T-helper 2 cell treated with Interferon-gamma antibody and Interleukin-4, amounts not matched to agents 5 μg/mL and 100 μg/mL, for 36 hours (primary cell): Measurements from ENCODE around the gene NPW.

Experiments
- DNase-seq: peaks from one replicate; pipeline ENCODE4 v3.0.0; 2021; ENCODE audit warnings: low spot score
- H3K27ac Mint-ChIP-seq: one replicate; pipeline ENCODE4 v1.8.0; 2021; ENCODE audit warnings: mild to moderate bottlenecking, mixed read lengths
- H3K27me3 Mint-ChIP-seq: one replicate; pipeline ENCODE4 v1.8.0; 2021; ENCODE audit warnings: low read depth, mixed read lengths
- H3K36me3 Mint-ChIP-seq: one replicate; pipeline ENCODE4 v1.8.0; 2021; ENCODE audit warnings: low read depth, mixed read lengths
- H3K4me1 Mint-ChIP-seq: one replicate; pipeline ENCODE4 v1.8.0; 2021; ENCODE audit warnings: low read depth, mixed read lengths
- H3K4me3 Mint-ChIP-seq: one replicate; pipeline ENCODE4 v1.8.0; 2022; ENCODE audit warnings: mild to moderate bottlenecking, moderate library complexity, mixed read lengths
- H3K9me3 Mint-ChIP-seq: one replicate; pipeline ENCODE4 v1.8.0; 2021; ENCODE audit warnings: mixed read lengths

NPW gene

GRCh38 chr16:2019518-2019920 lies at the start of gene NPW:
Gene NPW (plus strand): TSS chr16:2019785.
- DNase-seq = no peak
- H3K4me1 Mint-ChIP-seq = peaks cover 11% of the 10 kb centered on the region
- H3K27me3 Mint-ChIP-seq = peaks cover 31% of the 10 kb centered on the region
- no peak within 1 kb of the TSS for H3K27ac Mint-ChIP-seq
- H3K36me3 Mint-ChIP-seq = no peaks in the 10 kb centered on the region
- H3K9me3 Mint-ChIP-seq = no peaks in the 10 kb centered on the region
- peak within 1 kb of the TSS; percentile 26 for H3K4me3 Mint-ChIP-seq

DNA sequence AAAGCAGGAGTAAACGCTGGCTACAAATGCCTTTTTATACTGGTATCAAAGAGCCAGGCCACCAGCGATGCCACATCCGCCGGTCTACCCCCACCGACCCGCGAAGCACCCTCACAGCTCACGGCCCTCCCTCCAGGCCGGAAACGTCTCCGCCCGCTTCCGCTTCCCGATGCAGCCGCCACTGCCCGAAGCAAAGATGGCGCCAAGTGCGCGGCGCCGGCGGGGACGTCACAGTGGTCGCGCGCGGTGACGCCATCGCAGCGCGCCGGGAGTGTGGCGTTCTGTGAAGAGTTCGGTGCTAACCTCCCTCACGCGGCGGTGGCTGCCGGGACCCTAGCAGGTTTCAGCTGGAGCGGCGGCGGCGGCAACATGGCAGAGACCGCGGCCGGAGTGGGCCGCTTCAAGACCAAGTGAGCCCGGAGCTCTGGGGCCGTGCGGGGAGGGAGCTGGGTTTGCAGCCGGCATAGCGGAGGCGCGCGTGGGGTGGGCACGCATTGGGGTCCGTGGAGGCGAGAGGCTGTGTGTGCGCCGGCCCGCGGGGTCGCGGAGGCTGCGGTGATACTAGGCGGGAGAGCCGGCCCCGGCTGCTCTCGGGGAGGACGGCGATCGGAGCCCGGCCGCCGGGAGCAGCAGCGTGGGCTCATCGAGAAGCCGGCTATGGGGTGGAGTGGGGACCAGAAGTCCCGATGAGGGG lies 47.6 kb upstream of the NPW start, which contains the start of gene TBL3:
Gene TBL3 (plus strand): TSS at position 258 of the 694 bp plus-strand sequence. CDS start 112 bp downstream, at position 370.
- H3K9me3 Mint-ChIP-seq = no peaks in the 10 kb centered on the region
- no peaks in the 10 kb centered on the region for H3K27me3 Mint-ChIP-seq
- peak within 1 kb of the TSS; percentile 98 for H3K27ac Mint-ChIP-seq
- DNase-seq = peak; percentile 98
- peaks cover 14% of the 10 kb centered on the region for H3K4me1 Mint-ChIP-seq
- peaks cover 6% of the 10 kb centered on the region for H3K36me3 Mint-ChIP-seq
- peak within 1 kb of the TSS; percentile 97 for H3K4me3 Mint-ChIP-seq

GRCh38 chr16:1972490-1972877 lies 47.1 kb upstream of the NPW start:
- peak overlapping the region; percentile 97 for H3K4me3 Mint-ChIP-seq
- H3K4me1 Mint-ChIP-seq = peaks cover 14% of the 10 kb centered on the region
- no peaks in the 10 kb centered on the region for H3K27me3 Mint-ChIP-seq
- no peaks in the 10 kb centered on the region for H3K9me3 Mint-ChIP-seq
- no peak for DNase-seq
- peak overlapping the region; percentile 98 for H3K27ac Mint-ChIP-seq
- peaks cover 7% of the 10 kb centered on the region for H3K36me3 Mint-ChIP-seq

- Mint-ChIP-seq H3K9me3 (no peaks in the 10 kb centered on the region), H3K4me3 (peak overlapping the region; percentile 34), H3K36me3 (peaks cover 9% of the 10 kb centered on the region), H3K4me1 (peaks cover 14% of the 10 kb centered on the region), H3K27me3 (no peaks in the 10 kb centered on the region), H3K27ac (no peak overlapping the region)
- no peak for DNase-seq
Observed at GRCh38 chr16:1973461-1974156, 46.0 kb upstream of the NPW start.

DNA sequence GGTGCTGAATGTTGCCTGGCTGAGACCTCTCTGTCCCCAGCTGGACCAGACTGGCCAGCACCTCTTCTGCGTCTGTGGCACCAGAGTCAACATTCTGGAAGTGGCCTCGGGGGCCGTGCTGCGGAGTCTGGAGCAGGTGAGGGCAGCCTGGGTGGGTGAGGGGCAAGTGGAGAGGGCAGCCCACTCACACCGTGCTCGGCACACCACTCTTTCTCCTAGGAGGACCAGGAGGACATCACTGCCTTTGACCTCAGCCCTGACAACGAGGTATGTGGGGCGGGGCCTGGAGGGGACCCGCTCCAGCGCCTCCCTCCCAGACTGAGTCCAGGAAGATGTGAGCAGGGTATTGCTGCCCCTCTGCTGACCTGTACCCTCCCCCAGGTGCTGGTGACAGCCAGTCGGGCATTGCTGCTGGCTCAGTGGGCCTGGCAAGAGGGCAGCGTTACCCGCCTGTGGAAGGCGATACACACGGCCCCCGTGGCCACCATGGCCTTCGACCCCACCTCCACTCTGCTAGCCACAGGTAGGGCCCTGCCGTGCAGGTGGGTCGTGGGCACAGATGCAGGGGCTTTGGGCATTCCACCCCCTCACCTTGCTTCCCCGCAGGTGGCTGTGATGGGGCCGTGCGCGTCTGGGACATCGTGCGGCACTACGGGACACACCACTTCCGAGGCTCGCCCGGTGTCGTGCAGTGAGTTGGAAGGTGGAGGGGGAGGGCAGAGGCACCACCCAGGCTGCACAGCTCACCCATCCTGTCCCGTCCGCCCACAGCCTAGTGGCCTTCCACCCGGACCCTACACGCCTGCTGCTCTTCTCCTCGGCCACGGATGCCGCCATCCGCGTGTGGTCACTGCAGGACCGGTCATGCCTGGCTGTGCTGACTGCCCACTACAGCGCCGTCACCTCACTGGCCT lies 45.2 kb upstream of the NPW start:
- H3K27ac Mint-ChIP-seq = no peak overlapping the region
- no peaks in the 10 kb centered on the region for H3K27me3 Mint-ChIP-seq
- H3K4me3 Mint-ChIP-seq = no peak overlapping the region
- H3K4me1 Mint-ChIP-seq = peaks cover 14% of the 10 kb centered on the region
- DNase-seq = no peak
- no peaks in the 10 kb centered on the region for H3K9me3 Mint-ChIP-seq
- H3K36me3 Mint-ChIP-seq = peaks cover 9% of the 10 kb centered on the region

DNA sequence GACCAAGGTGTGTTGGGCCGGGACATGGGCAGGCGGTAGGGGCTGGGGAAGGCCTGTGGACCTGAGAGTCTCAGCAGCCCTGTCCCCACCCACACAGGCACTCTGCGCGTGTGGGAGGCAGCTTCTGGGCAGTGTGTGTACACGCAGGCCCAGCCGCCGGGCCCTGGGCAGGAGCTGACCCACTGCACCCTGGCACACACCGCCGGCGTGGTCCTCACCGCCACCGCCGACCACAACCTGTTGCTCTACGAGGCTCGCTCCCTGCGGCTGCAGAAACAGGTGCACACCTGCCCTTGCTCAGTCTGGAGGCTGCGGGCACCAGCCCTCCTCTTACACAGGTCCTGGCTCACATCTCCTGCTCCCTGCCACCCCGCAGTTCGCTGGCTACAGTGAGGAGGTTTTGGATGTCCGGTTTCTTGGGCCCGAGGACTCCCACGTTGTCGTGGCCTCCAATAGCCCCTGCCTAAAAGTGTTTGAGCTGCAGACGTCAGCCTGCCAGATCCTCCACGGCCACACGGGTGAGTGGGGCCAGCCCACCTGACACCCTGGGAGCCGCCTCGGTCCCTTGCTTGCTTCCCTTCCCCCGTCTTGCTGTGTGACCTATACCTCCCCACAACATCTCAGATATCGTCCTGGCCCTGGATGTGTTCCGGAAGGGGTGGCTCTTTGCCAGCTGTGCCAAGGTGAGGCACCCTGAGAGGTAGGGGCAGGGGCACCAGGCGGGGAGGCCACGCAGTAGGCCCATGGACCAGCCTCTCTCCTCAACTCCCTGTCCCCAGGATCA lies 44.0 kb upstream of the NPW start:
- no peak overlapping the region for H3K4me3 Mint-ChIP-seq
- no peak overlapping the region for H3K27ac Mint-ChIP-seq
- no peaks in the 10 kb centered on the region for H3K9me3 Mint-ChIP-seq
- H3K27me3 Mint-ChIP-seq = peaks cover 5% of the 10 kb centered on the region
- H3K4me1 Mint-ChIP-seq = peaks cover 14% of the 10 kb centered on the region
- no peak for DNase-seq
- peaks cover 9% of the 10 kb centered on the region for H3K36me3 Mint-ChIP-seq

DNA sequence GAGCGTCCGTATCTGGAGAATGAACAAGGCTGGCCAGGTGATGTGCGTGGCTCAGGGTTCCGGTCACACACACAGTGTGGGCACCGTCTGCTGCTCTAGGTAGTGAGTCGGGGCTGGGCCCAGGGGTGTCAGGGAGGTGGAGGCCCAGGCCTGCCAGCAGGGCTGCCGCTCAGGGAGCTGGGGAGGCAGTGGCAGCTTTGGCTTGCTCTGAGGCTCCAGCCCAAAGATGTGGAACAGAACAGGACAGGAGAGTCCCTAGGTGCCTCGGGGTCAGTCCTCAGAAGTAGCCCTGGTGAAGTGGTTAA lies 43.4 kb upstream of the NPW start:
- Mint-ChIP-seq H3K4me1 (peaks cover 11% of the 10 kb centered on the region), H3K9me3 (no peaks in the 10 kb centered on the region), H3K27ac (no peak overlapping the region), H3K36me3 (peaks cover 9% of the 10 kb centered on the region), H3K27me3 (peaks cover 10% of the 10 kb centered on the region), H3K4me3 (no peak overlapping the region)
- DNase-seq = no peak

DNA sequence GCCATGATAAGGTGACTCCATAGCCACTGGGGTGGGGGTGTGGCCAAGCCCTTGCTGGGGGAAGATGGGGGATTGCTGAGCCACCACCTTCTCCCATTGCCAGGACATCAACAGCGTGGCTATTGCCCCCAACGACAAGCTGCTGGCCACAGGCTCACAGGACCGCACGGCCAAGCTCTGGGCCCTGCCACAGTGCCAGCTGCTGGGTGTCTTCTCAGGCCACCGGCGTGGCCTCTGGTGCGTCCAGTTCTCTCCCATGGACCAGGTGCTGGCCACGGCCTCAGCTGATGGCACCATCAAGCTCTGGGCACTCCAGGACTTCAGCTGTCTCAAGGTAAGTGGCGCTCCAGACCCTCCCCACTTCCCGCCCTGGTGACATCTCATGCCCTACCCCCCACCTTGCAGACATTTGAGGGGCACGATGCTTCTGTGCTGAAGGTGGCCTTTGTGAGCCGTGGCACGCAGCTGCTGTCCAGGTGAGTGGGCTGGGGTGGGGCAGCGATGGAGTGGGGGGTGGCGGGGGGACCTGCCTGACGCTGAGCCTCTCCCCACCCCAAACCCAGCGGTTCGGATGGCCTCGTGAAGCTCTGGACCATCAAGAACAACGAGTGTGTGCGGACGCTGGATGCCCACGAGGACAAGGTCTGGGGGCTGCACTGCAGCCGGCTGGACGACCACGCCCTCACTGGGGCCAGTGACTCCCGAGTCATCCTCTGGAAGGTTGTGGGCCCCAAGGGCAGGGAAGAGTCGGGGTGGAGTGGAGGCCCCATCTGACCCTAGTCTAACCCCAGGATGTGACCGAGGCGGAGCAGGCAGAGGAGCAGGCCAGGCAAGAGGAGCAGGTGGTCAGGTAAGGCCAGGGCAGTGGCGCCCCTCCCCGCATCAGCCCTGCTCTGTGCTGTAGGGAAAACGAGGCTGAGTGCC lies 42.4 kb upstream of the NPW start:
- Mint-ChIP-seq H3K27me3 (peaks cover 19% of the 10 kb centered on the region), H3K4me1 (peaks cover 8% of the 10 kb centered on the region), H3K27ac (no peak overlapping the region), H3K4me3 (no peak overlapping the region), H3K9me3 (no peaks in the 10 kb centered on the region), H3K36me3 (peaks cover 6% of the 10 kb centered on the region)
- no peak for DNase-seq

GRCh38 chr16:1977875-1978268 lies 41.7 kb upstream of the NPW start:
- H3K4me1 Mint-ChIP-seq = peaks cover 5% of the 10 kb centered on the region
- no peaks in the 10 kb centered on the region for H3K9me3 Mint-ChIP-seq
- no peak for DNase-seq
- no peak overlapping the region for H3K4me3 Mint-ChIP-seq
- H3K27ac Mint-ChIP-seq = no peak overlapping the region
- peaks cover 6% of the 10 kb centered on the region for H3K36me3 Mint-ChIP-seq
- H3K27me3 Mint-ChIP-seq = peaks cover 25% of the 10 kb centered on the region

GRCh38 chr16:1978476-1979120 lies 41.0 kb upstream of the NPW start:
- Mint-ChIP-seq H3K27me3 (peaks cover 30% of the 10 kb centered on the region), H3K4me3 (no peak overlapping the region), H3K9me3 (no peaks in the 10 kb centered on the region), H3K27ac (no peak overlapping the region), H3K4me1 (peaks cover 4% of the 10 kb centered on the region), H3K36me3 (peaks cover 6% of the 10 kb centered on the region)
- DNase-seq = no peak

GRCh38 chr16:1979271-1980029 lies 40.1 kb upstream of the NPW start:
- no peak overlapping the region for H3K4me3 Mint-ChIP-seq
- H3K4me1 Mint-ChIP-seq = peaks cover 4% of the 10 kb centered on the region
- H3K27ac Mint-ChIP-seq = no peak overlapping the region
- no peaks in the 10 kb centered on the region for H3K9me3 Mint-ChIP-seq
- H3K36me3 Mint-ChIP-seq = peaks cover 6% of the 10 kb centered on the region
- no peak for DNase-seq
- H3K27me3 Mint-ChIP-seq = peaks cover 30% of the 10 kb centered on the region
